ENCODE data around the gene WNT3. TPM values are rescaled to one million over a fixed set of nuclear protein-coding genes. Genes with fewer than 3 reads are reported as not detected.

WNT3 gene
- total and polyA plus RNA-seq, 2 of the 8 experiments (the other 6 are each of a cell fraction or from before 2014, with no cell fraction given) = 0.56 to 2.0 TPM

GRCh38 chr17:46817151-46817900 is 1.2 kb downstream of the WNT3 start (continued):
- TF ChIP-seq SAP30 (IDR thresholded peaks at IDR 0.05; ENCODE audit: insufficient read depth, insufficient replicate concordance, low read length) = no peak
- TF ChIP-seq CBX8 (IDR thresholded peaks at IDR 0.05; ENCODE audit: borderline replicate concordance, low read depth, low read length) = no peak

Data from H1 (cell line).